Measurements from ENCODE around the gene ZNF385B.

DNA sequence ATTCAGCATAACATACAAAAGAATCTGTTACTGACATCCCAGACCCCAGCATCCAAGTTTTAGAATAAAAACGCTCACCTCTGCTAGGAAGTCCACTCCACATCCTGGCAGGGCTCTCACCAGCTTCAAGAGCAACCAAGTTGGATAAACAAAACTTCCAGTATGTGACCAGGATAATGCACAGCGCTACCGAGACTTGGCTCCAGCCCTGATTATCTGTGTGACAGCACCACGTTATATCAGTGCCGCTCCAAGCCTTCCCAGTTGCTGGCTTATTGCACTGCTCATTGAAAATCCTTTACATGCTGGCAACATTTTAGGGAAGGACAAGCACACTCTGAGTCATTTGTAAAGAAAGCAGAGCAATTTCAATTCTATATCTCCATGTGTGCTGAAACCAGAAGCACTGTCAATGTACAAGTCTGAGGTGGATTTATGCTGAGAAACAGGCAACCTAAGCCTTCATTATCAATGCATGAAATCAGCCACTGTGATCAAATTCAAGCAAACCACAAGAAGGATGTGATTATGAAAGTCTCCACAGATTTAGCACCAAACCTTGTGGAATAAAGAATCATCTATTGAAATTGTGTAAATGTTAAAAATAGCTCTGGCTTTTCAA lies 115.7 kb downstream of the ZNF385B start:
- TF ChIP-seq FOXM1 (IDR thresholded peaks at IDR 0.05; ENCODE audit: borderline replicate concordance, low read depth) (no peak), RAD21 (IDR thresholded peaks at IDR 0.05; ENCODE audit: low read depth) (no peak), YY1 (IDR thresholded peaks at IDR 0.05; ENCODE audit: low read depth) (no peak), EP300 (IDR thresholded peaks at IDR 0.05; ENCODE audit: borderline replicate concordance) (no peak), CREB1 (IDR thresholded peaks at IDR 0.05; ENCODE audit: low read depth) (no peak), MAX (IDR thresholded peaks at IDR 0.05) (no peak), TCF12 (IDR thresholded peaks at IDR 0.05; ENCODE audit: low read depth) (no peak)
- TF ChIP-seq, protein P1, sequence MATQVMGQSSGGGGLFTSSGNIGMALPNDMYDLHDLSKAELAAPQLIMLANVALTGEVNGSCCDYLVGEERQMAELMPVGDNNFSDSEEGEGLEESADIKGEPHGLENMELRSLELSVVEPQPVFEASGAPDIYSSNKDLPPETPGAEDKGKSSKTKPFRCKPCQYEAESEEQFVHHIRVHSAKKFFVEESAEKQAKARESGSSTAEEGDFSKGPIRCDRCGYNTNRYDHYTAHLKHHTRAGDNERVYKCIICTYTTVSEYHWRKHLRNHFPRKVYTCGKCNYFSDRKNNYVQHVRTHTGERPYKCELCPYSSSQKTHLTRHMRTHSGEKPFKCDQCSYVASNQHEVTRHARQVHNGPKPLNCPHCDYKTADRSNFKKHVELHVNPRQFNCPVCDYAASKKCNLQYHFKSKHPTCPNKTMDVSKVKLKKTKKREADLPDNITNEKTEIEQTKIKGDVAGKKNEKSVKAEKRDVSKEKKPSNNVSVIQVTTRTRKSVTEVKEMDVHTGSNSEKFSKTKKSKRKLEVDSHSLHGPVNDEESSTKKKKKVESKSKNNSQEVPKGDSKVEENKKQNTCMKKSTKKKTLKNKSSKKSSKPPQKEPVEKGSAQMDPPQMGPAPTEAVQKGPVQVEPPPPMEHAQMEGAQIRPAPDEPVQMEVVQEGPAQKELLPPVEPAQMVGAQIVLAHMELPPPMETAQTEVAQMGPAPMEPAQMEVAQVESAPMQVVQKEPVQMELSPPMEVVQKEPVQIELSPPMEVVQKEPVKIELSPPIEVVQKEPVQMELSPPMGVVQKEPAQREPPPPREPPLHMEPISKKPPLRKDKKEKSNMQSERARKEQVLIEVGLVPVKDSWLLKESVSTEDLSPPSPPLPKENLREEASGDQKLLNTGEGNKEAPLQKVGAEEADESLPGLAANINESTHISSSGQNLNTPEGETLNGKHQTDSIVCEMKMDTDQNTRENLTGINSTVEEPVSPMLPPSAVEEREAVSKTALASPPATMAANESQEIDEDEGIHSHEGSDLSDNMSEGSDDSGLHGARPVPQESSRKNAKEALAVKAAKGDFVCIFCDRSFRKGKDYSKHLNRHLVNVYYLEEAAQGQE (IDR thresholded peaks at IDR 0.05; ENCODE audit: low read depth): no peak

All from Ishikawa (cell line).